Prostate gland (tissue), 2 donors: Measurements from ENCODE around the gene FUT3.

ENCODE experiments used
- CTCF ChIP-seq, 4 experiments: fragments of 200-600 bp in 2 of 4; fragments of 450-650 bp in 2 of 4; sonication (generic) in 2 of 4; IDR thresholded peaks; 1 replicate in 3 of 4; 2 replicates in 1 of 4; pipeline ENCODE4 v1.5.1; 2016 to 2019; ENCODE audit warnings: antibody characterized with exemption in 4 of 4, mild to moderate bottlenecking in 2 of 4, moderate library complexity in 2 of 4
- POLR2A ChIP-seq: fragments of 450-650 bp; IDR thresholded peaks from one replicate; pipeline ENCODE4 v1.6.1; 2016; ENCODE audit warnings: antibody characterized with exemption, mild to moderate bottlenecking
- POLR2AphosphoS5 ChIP-seq: sonication (generic); formaldehyde crosslinking; IDR thresholded peaks from one replicate; pipeline ENCODE4 v1.6.1; 2017; ENCODE audit warnings: antibody characterized with exemption

- TF ChIP-seq CTCF (IDR thresholded peaks at IDR 0.05) (no peak), POLR2AphosphoS5 (no peak), POLR2A (no peak)
Measured at GRCh38 chr19:5881543-5882299, 30.5 kb upstream of the FUT3 start.
